ENCODE measurements around the gene PXDC1.

PXDC1 gene

DNA sequence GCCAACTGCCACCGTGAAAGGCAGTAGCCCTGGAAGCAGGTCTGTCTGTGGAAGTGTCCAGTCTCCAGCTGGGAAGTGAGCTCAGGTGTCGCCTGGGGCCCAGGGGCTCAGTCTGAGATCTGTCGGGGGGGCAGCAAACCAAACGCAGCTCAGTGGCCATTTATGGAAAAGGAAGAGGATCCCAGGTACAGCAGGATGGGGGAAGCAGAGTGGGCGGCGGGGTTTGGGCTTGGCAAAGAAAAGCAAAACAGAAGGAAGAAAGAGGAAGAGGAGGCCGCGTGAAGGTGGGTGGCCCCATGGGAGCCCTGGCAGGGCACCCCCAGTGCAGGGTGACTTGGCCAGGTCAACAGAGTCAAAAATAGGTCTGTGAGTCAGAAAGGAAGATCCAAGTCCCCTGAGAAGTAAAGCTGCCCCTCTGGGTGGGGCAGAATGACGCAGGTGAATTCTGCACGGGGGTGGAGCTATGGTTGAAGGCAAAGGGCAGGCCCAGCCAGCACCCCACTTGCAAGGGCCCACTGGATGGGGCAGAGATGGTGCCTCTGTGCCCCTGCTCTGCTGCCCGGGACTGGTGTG, 5.3 kb downstream of the PXDC1 start:
- DNase-seq (ENCODE audit: low spot score in 2 of 2) (no peak), ATAC-seq (replicated peaks; ENCODE audit: extremely low read depth, poor library complexity, severe bottlenecking) (no peak)
- peaks cover 25% of the 10 kb centered on the region for H3K27me3 Mint-ChIP-seq
- H3K9me3 Mint-ChIP-seq: no peaks in the 10 kb centered on the region
- H3K4me3 Mint-ChIP-seq: no peak overlapping the region
- no peak overlapping the region for H3K27ac Mint-ChIP-seq (ENCODE audit: low read depth)
- peaks cover 4% of the 10 kb centered on the region for H3K4me1 Mint-ChIP-seq
- peaks cover 2% of the 10 kb centered on the region for H3K36me3 Mint-ChIP-seq (ENCODE audit: insufficient read depth)

DNA sequence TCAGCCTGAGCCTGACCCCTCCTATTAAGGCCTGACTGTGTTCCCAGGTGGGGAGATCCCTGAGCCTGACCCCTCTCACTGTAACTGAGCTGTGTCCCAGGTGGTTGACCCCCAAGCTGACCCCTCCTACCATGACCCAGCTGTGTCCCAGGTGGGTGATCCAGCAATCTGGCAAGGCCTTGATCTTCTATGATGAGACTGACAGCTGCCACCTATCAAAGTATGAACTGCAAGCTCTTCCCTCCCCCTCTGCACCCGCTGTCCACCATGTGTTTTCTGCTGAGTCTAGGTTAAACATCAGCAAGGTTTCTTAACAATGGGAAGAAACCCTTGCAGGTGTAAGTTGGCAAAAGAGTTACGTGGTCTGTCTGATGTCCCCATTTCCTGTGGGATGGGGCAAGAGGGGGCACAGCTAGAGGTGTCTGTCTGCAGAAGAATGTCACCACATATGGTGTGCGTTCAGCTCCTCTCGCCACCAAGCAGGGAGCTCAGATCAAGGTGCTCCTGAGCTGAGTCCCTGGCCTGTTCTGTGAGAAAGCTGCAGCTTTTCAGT, 5.9 kb downstream of the PXDC1 start:
- Mint-ChIP-seq H3K4me3 (no peak overlapping the region), H3K36me3 (ENCODE audit: insufficient read depth) (peaks cover 2% of the 10 kb centered on the region), H3K4me1 (peaks cover 4% of the 10 kb centered on the region), H3K9me3 (no peaks in the 10 kb centered on the region), H3K27ac (ENCODE audit: low read depth) (no peak overlapping the region), H3K27me3 (peaks cover 25% of the 10 kb centered on the region)
- ATAC-seq (replicated peaks; ENCODE audit: extremely low read depth, poor library complexity, severe bottlenecking): no peak
- DNase-seq (ENCODE audit: low spot score in 2 of 2): no peak

DNA sequence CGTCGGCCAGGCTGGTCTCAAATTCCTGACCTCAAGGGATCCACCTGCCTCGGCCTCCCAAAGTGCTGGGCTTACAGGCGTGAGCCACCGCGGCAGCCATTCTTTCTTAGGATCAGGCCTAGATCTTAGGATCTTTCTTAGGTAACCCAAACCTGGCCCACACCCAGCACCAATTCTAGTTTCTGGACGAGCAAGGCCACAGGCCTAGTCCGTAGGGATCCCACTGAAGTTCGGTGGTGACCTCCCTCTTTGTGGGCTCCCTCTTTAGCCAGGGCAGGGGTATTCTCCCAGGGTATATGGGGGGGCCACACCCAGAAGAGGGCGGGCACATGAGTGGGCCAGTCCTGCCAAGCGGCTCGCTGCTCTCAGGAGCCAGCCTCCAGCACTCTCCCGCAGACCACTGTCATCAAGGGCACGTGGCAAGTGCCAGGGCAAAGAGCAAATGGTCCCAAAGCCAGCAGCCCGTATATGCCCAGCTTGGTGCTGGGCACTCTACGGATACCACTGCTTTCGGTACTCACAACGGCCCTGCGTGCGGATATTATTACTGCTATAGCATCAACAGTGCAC, 6.5 kb downstream of the PXDC1 start:
- no peak for ATAC-seq (replicated peaks; ENCODE audit: extremely low read depth, poor library complexity, severe bottlenecking)
- Mint-ChIP-seq H3K36me3 (ENCODE audit: insufficient read depth) (peaks cover 2% of the 10 kb centered on the region), H3K27ac (ENCODE audit: low read depth) (no peak overlapping the region), H3K4me1 (peaks cover 4% of the 10 kb centered on the region), H3K27me3 (peaks cover 24% of the 10 kb centered on the region), H3K4me3 (no peak overlapping the region), H3K9me3 (no peaks in the 10 kb centered on the region)
- no peak for DNase-seq (ENCODE audit: low spot score in 2 of 2)

DNA sequence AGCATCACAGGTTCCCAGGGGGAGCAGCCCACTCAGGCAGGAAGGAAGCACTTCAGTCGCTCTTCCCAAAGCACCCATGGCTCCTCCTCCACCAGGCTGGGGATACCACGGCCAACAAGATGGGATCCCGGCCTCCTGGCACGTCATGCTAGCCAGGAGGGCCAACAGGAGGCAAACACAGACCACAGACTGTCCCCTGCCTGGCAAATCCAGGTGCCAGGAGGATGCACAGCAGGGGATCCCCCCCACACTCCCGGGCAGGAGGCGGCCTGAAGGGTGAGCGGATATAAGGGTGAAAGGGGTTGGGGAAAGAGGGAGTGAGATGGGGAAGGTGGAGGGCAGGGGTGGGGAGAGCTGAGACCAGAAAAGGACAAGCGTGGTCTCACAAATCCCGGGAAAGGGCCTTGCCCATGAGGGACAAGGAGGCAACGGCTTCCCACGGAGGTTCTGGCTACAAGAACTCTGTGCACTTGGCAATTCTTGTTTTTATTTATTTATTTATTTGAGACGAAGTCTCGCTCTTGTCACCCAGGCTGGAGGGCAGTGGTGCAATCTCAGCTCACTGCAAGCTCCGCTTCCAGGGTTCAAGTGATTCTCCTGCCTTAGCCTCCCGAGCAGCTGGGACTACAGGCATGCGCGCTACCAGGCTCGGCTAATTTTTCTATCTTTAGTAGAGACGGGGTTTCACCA, 7.2 kb downstream of the PXDC1 start:
- Mint-ChIP-seq H3K9me3 (no peaks in the 10 kb centered on the region), H3K27me3 (peaks cover 18% of the 10 kb centered on the region), H3K36me3 (ENCODE audit: insufficient read depth) (peaks cover 2% of the 10 kb centered on the region), H3K4me1 (peaks cover 4% of the 10 kb centered on the region), H3K4me3 (no peak overlapping the region), H3K27ac (ENCODE audit: low read depth) (no peak overlapping the region)
- ATAC-seq (replicated peaks; ENCODE audit: extremely low read depth, poor library complexity, severe bottlenecking) (no peak), DNase-seq (ENCODE audit: low spot score in 2 of 2) (no peak)

DNA sequence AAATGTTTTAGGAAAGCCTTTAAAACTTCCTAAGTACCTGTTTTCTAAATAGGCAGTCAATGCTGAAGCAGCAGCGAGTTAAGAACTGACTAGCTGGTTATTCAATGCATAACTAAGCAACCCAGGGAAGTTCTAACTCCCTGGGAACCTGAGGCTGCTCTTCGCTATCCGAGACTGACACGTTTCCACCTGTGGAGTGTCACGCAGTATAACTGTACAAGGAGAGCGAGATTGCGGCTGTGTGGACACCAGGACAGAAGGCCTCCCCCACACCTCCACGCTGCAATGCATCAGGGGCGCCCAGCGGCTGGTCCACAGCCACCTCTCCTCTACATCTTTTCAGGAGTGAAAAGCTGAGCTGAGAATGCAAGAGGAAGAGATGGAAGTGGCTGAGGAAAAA, 8.0 kb downstream of the PXDC1 start:
- H3K36me3 Mint-ChIP-seq (ENCODE audit: insufficient read depth): peaks cover 2% of the 10 kb centered on the region
- no peak overlapping the region for H3K4me3 Mint-ChIP-seq
- no peak overlapping the region for H3K27ac Mint-ChIP-seq (ENCODE audit: low read depth)
- H3K4me1 Mint-ChIP-seq: peaks cover 4% of the 10 kb centered on the region
- no peaks in the 10 kb centered on the region for H3K9me3 Mint-ChIP-seq
- peaks cover 11% of the 10 kb centered on the region for H3K27me3 Mint-ChIP-seq
- ATAC-seq (replicated peaks; ENCODE audit: extremely low read depth, poor library complexity, severe bottlenecking) (no peak), DNase-seq (ENCODE audit: low spot score in 2 of 2) (no peak)

DNA sequence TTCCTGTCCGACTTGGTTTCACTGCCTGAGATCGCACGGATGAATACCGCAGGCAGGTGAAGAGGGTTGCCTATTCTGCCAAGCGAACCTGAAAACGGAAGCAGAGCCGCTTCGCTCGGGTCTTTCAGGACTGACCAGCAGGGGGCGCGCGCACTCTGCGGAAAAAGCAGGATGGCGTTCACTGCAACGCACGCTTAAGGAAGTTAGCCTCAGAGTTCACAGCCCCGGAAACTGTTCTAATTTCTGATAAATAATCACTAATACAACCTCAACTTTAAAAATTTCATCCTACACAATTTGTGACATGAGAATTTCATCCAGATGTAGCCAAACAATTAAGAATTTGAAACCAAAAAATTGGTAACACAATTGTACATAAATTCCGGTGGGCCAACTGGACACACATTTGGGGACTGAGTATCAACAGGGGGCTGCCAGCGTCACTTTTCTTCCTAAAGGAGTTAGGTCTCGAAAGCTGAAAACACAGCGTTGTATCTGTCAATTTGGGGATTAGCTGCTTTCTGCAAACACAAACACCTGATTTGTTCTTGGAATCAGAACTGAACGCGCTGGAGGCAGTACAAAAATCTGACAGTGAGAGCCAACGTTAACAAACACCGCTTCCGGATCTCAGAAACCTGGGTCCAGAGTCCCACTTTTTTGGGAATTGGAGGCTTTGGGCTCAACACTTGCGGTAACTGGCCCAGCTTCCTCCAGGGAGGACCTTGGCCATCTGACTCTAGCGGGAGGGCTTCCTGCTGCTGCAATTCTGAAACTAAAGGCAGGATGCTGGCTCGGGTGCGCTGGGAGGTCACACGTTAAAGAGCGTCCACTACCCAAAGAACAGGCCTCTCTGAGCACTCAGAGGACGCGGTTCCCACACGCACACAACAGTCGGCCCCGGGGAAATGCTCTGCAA, 8.8 kb downstream of the PXDC1 start:
- peaks cover 4% of the 10 kb centered on the region for H3K4me1 Mint-ChIP-seq

DNA sequence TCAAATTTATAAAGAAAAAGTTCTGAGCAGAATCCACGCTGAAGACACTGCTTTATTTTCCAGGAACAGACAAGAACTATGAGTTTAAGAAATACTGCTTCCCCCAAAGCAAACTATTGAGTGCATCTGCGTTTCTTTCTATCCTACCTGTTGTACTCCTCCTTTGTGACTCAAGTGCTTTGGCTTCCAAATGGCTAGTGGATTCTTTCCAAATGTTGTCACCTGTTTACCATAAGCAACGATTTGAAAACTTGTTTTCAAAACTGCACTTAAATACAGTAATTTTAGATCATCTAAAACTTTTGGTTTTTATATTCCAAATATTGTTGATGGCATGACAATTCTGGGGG, 9.5 kb downstream of the PXDC1 start:
- H3K27ac Mint-ChIP-seq (ENCODE audit: low read depth): peak overlapping the region; percentile 71
- peaks cover 4% of the 10 kb centered on the region for H3K36me3 Mint-ChIP-seq (ENCODE audit: insufficient read depth)
- no peak overlapping the region for H3K4me3 Mint-ChIP-seq
- no peaks in the 10 kb centered on the region for H3K9me3 Mint-ChIP-seq
- peaks cover 4% of the 10 kb centered on the region for H3K4me1 Mint-ChIP-seq
- ATAC-seq (replicated peaks; ENCODE audit: extremely low read depth, poor library complexity, severe bottlenecking) (no peak), DNase-seq (ENCODE audit: low spot score in 2 of 2) (no peak)
- H3K27me3 Mint-ChIP-seq: peaks cover 11% of the 10 kb centered on the region

More for the DNA sequence above, 8.8 kb downstream of the PXDC1 start:
- Mint-ChIP-seq H3K36me3 (ENCODE audit: insufficient read depth) (peaks cover 4% of the 10 kb centered on the region), H3K27me3 (peaks cover 8% of the 10 kb centered on the region), H3K9me3 (no peaks in the 10 kb centered on the region), H3K27ac (ENCODE audit: low read depth) (peak overlapping the region; percentile 71), H3K4me3 (peak overlapping the region; percentile 25)
- peak; percentile 78 to 94 for DNase-seq (ENCODE audit: low spot score in 2 of 2)
- ATAC-seq (replicated peaks; ENCODE audit: extremely low read depth, poor library complexity, severe bottlenecking): peak; percentile 76

DNA sequence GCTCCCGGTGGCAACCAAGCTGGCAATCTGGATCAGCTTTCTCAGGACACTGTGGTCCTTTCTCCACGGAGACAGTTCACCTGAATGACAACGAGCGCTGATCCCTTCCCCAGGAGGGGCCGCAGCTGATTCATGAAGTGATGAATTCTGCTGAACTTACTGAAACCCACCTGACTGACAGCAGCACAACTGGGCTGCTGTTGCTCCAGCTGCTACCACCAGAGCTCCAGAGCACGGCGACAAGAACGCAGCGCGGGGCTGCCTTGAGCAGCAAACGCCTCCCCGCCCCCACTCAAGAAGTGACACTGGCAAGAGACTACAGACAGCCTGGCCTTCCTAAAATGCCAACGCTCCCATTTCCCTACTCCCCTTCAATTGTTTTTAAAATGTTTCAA, 10.0 kb downstream of the PXDC1 start:
- Mint-ChIP-seq H3K9me3 (no peaks in the 10 kb centered on the region), H3K36me3 (ENCODE audit: insufficient read depth) (peaks cover 6% of the 10 kb centered on the region), H3K27ac (ENCODE audit: low read depth) (no peak overlapping the region), H3K4me3 (no peak overlapping the region), H3K4me1 (peaks cover 4% of the 10 kb centered on the region), H3K27me3 (peaks cover 16% of the 10 kb centered on the region)
- ATAC-seq (replicated peaks; ENCODE audit: extremely low read depth, poor library complexity, severe bottlenecking) (no peak), DNase-seq (ENCODE audit: low spot score in 2 of 2) (no peak)

DNA sequence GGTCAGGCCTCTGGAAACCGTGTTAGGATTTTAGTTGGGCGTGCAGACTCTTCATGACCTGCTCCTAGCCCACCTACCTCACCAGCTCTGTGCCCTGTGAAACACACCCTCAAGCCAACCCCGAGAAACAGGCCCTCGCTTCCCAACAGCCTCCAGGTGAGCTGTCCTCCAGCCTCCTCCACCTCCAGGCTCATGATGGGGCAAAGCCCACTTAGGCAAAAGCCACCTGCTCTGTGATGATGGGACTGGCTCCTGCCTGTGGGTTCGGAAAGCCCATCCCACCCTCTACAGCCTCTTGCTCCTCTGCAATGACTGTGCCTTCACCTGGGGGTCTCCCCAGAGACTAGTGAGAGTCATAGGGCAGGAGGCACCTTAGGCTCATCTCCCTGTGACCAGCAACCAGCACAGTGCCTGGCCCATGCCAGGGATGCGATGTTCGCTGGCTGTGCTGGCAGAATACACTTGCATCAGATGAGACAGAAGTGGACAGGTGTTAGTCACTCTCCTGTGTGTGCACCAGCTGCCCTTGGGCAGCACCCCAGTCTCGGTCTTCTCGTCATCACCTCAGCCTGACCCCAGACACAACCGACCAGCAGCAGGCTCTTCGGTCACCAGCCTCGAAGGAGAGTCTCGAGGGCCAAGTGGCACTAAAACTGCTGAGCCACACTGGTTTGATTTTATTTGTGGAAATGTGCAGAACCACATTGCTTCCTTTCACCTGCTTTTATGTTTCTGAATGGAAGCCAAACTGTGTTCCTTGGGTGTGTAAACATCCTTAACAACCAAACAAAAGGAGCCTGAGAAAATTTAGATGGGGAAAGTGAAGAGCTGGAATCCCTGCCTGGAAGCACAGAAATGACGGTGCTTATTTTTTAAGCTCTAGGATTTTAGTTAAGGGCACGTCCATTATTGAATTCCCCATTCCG, 10.7 kb downstream of the PXDC1 start:
- Mint-ChIP-seq H3K36me3 (ENCODE audit: insufficient read depth) (peaks cover 6% of the 10 kb centered on the region), H3K4me1 (peaks cover 4% of the 10 kb centered on the region), H3K27ac (ENCODE audit: low read depth) (no peak overlapping the region), H3K4me3 (no peak overlapping the region), H3K9me3 (no peaks in the 10 kb centered on the region), H3K27me3 (peaks cover 23% of the 10 kb centered on the region)
- no peak for DNase-seq (ENCODE audit: low spot score in 2 of 2)
- ATAC-seq (replicated peaks; ENCODE audit: extremely low read depth, poor library complexity, severe bottlenecking): no peak

DNA sequence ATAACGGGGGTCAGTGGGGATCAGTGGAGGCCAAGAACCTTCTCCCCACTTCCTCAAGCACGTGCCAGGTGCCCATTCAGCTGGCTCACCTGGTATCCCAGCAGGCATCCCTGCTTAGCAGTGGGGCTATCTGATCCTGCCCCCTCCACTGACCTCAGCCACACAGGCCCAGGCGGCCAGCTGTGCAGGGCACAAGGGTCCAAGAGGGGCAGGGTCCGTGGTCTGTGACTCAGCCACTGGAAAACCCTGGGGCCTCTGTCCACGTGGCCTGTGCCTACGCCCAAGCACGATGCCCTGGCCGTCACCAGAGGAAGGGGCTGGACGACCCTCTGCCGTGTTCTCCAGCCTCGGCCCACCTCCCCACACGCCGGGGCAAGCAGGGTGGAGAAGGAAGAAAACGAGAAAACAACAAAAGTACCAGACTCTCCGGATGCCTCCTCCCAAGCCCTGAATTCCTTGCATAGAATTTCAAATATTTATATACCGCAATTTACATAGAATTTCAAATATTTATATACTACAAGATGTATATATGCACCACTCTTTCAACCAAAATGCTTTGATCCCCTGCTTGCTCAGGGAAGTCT, 12.1 kb downstream of the PXDC1 start:
- H3K4me1 Mint-ChIP-seq: peaks cover 4% of the 10 kb centered on the region
- H3K27me3 Mint-ChIP-seq: peaks cover 37% of the 10 kb centered on the region
- H3K9me3 Mint-ChIP-seq: no peaks in the 10 kb centered on the region
- H3K36me3 Mint-ChIP-seq (ENCODE audit: insufficient read depth): peaks cover 4% of the 10 kb centered on the region
- ATAC-seq (replicated peaks; ENCODE audit: extremely low read depth, poor library complexity, severe bottlenecking): no peak
- no peak for DNase-seq (ENCODE audit: low spot score in 2 of 2)
- H3K27ac Mint-ChIP-seq (ENCODE audit: low read depth): no peak overlapping the region
- H3K4me3 Mint-ChIP-seq: no peak overlapping the region

DNA sequence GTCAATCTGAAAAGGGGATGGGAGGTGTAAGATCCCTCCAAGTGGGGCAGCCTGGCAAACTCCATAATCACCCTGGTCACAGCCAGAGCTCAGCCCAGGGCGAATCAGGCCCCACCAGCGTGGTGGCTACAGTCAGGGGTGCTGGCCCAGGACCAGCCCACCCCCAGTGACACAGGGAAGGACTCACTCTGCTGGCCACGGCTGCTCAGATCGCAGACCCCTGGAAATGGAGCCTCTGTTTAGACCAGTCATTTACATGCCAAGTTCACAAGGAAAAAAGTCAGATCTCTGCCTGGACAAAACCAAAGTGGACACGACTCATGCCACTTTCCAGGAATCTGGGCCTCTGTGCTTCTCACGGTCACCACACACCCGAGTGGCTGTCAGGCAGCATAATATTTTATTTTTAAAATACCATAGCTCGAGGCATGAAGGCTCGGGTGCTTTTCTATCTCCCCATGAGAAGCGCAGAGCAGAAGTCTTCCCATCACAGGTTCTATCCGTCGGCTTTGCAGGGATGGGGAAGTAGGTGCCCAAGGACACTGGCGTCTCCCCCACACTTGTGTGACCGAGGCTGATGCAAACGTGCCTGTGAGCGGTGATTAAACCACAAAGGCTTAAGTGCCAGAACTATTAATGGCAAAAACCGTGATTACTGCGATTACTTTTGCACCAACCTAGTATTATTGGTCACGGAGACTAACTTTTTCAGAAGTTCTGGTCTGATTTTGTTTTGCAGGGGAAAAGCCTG, 13.0 kb downstream of the PXDC1 start:
- no peaks in the 10 kb centered on the region for H3K9me3 Mint-ChIP-seq
- DNase-seq (ENCODE audit: low spot score in 2 of 2): no peak
- H3K4me1 Mint-ChIP-seq: peaks cover 4% of the 10 kb centered on the region
- no peak overlapping the region for H3K27ac Mint-ChIP-seq (ENCODE audit: low read depth)
- no peak for ATAC-seq (replicated peaks; ENCODE audit: extremely low read depth, poor library complexity, severe bottlenecking)
- no peak overlapping the region for H3K4me3 Mint-ChIP-seq
- H3K36me3 Mint-ChIP-seq (ENCODE audit: insufficient read depth): peaks cover 4% of the 10 kb centered on the region
- H3K27me3 Mint-ChIP-seq: peaks cover 46% of the 10 kb centered on the region

All from central memory CD8-positive, alpha-beta T cell (primary cell).